HCT116 (cell line): ENCODE measurements around the gene PIGH.

Source experiments
- CTCF ChIP-seq, 3 experiments: fragments of 200-600 bp in 1 of 3; sonication (generic) in 1 of 3; IDR thresholded peaks in 2 of 3; conservative IDR thresholded peaks in 1 of 3; 2 replicates each; pipeline ENCODE4 v1.5.1; 2012 to 2017; ENCODE audit warnings: low read depth in 2 of 3, low read length in 2 of 3, antibody characterized with exemption in 1 of 3, borderline replicate concordance in 1 of 3, control low read depth in 1 of 3, mild to moderate bottlenecking in 1 of 3, mixed read lengths in 1 of 3, mixed run types in 1 of 3, moderate library complexity in 1 of 3; ENCODE audit not compliant: insufficient read depth in 1 of 3
- EZH2 ChIP-seq: fragments of 200-600 bp; sonication (generic); IDR thresholded peaks from 2 replicates; pipeline ENCODE4 v1.6.1; 2017; ENCODE audit warnings: antibody characterized with exemption, mixed run types
- EZH2phosphoT487 ChIP-seq: fragments of 200-600 bp; IDR thresholded peaks from 2 replicates; pipeline ENCODE4 v1.6.1; 2018; ENCODE audit warnings: antibody characterized with exemption, borderline replicate concordance
- MAX ChIP-seq: IDR thresholded peaks from 2 replicates; pipeline ENCODE4 v1.6.1; 2012
- POLR2A ChIP-seq: IDR thresholded peaks from 2 replicates; pipeline ENCODE4 v1.7.0; 2011; ENCODE audit warnings: borderline replicate concordance; ENCODE audit not compliant: insufficient read depth, insufficient read length; ENCODE audit errors: extremely low read depth
- POLR2AphosphoS5 ChIP-seq: IDR thresholded peaks from 2 replicates; pipeline ENCODE4 v1.6.1; 2011; ENCODE audit warnings: mild to moderate bottlenecking, low read depth, low read length, moderate library complexity

GRCh38 chr14:67627519-67627918, 27.5 kb upstream of the PIGH start:
- TF ChIP-seq MAX (no peak), POLR2A (no peak), CTCF (IDR thresholded peaks at IDR 0.05 in 2 of 3, conservative IDR thresholded peaks at IDR 0.05 in 1 of 3; ENCODE audit: borderline replicate concordance in 1 of 3, insufficient read depth in 1 of 3, low read depth in 2 of 3, low read length in 2 of 3) (no peak), EZH2 (no peak), EZH2phosphoT487 (no peak), POLR2AphosphoS5 (no peak)
